ENCODE results near the gene ACTL10.

Gene ACTL10

GRCh38 chr20:33650111-33650752 is 16.5 kb upstream of the ACTL10 start:
- DNase-seq, result no peak

- no peak for DNase-seq
Observed at GRCh38 chr20:33650753-33651561, 15.8 kb upstream of the ACTL10 start.

GRCh38 chr20:33651562-33652048 is 15.1 kb upstream of the ACTL10 start:
- no peak for DNase-seq

- no peak for DNase-seq
Observed at GRCh38 chr20:33653218-33653899, 13.4 kb upstream of the ACTL10 start.

- DNase-seq, result no peak
Observed at GRCh38 chr20:33653900-33654596, 12.7 kb upstream of the ACTL10 start.

- no peak for DNase-seq
Observed at GRCh38 chr20:33654680-33655161, 12.0 kb upstream of the ACTL10 start.

GRCh38 chr20:33655164-33655563 is 11.6 kb upstream of the ACTL10 start:
- DNase-seq, result no peak

GRCh38 chr20:33656010-33656782 is 10.5 kb upstream of the ACTL10 start:
- no peak for DNase-seq

GRCh38 chr20:33656783-33657703 is 9.7 kb upstream of the ACTL10 start:
- no peak for DNase-seq

- no peak for DNase-seq
Observed at GRCh38 chr20:33657704-33658095, 9.0 kb upstream of the ACTL10 start.

- no peak for DNase-seq
Observed at GRCh38 chr20:33658510-33658909, 8.2 kb upstream of the ACTL10 start.

- DNase-seq, result no peak
Observed at GRCh38 chr20:33658929-33659328, 7.8 kb upstream of the ACTL10 start.

GRCh38 chr20:33659341-33660034 is 7.3 kb upstream of the ACTL10 start:
- DNase-seq, result no peak

- DNase-seq, result no peak
Observed at GRCh38 chr20:33660035-33660684, 6.6 kb upstream of the ACTL10 start.

- no peak for DNase-seq
Observed at GRCh38 chr20:33660685-33661058, 6.1 kb upstream of the ACTL10 start.

GRCh38 chr20:33662172-33662571 is 4.6 kb upstream of the ACTL10 start, which contains the start of gene C20orf144:
Gene C20orf144, plus strand, starts transcription at chr20:33662327. Its CDS starts 19 bp downstream, at chr20:33662346.
- DNase-seq, result no peak

GRCh38 chr20:33663161-33664084 is 3.3 kb upstream of the ACTL10 start:
- DNase-seq, result peak; percentile 73

- no peak for DNase-seq
Observed at GRCh38 chr20:33664085-33664761, 2.5 kb upstream of the ACTL10 start.

Measured in effector CD4-positive, alpha-beta T cell (primary cell).